ENCODE results near the gene RASL11A.
"Not testable (repeated sequence)": the region's sequence is repeated elsewhere in the genome, so short reads cannot be mapped to it uniquely, and the experiment has no call there.

The RASL11A gene

GRCh38 chr13:27269114-27269665 is 1.4 kb upstream of the RASL11A start:
- DNase-seq = no peak

GRCh38 chr13:27271570-27272096 is 1.0 kb downstream of the RASL11A start:
- DNase-seq = no peak

- no peak for DNase-seq
Measured at GRCh38 chr13:27273658-27274425, 3.2 kb downstream of the RASL11A start.

GRCh38 chr13:27274631-27275030 is 4.0 kb downstream of the RASL11A start:
- DNase-seq = no peak

GRCh38 chr13:27276188-27276587 is 5.6 kb downstream of the RASL11A start:
- no peak for DNase-seq

- no peak for DNase-seq
Measured at GRCh38 chr13:27279506-27279905, 8.9 kb downstream of the RASL11A start.

- DNase-seq = no peak
Measured at GRCh38 chr13:27280009-27280656, 9.5 kb downstream of the RASL11A start.

- no peak for DNase-seq
Measured at GRCh38 chr13:27280841-27281240, 10.2 kb downstream of the RASL11A start.

- no peak for DNase-seq
Measured at GRCh38 chr13:27281420-27281819, 10.8 kb downstream of the RASL11A start.

- no peak for DNase-seq
Measured at GRCh38 chr13:27283906-27284493, 13.4 kb downstream of the RASL11A start.

- DNase-seq = no peak
Measured at GRCh38 chr13:27288392-27288791, 17.8 kb downstream of the RASL11A start.

GRCh38 chr13:27289011-27289665 is 18.5 kb downstream of the RASL11A start:
- DNase-seq = no peak

GRCh38 chr13:27290715-27291114 is 20.1 kb downstream of the RASL11A start:
- no peak for DNase-seq

GRCh38 chr13:27291967-27292366 is 21.3 kb downstream of the RASL11A start:
- not testable (repeated sequence) for DNase-seq

GRCh38 chr13:27293076-27293691 is 22.6 kb downstream of the RASL11A start:
- DNase-seq = no peak

- DNase-seq = no peak
Measured at GRCh38 chr13:27293873-27294515, 23.4 kb downstream of the RASL11A start.

GRCh38 chr13:27295096-27295495 is 24.5 kb downstream of the RASL11A start:
- no peak for DNase-seq

- DNase-seq = no peak
Measured at GRCh38 chr13:27295660-27296059, 25.0 kb downstream of the RASL11A start.

- no peak for DNase-seq
Measured at GRCh38 chr13:27296496-27296895, 25.9 kb downstream of the RASL11A start.

- DNase-seq = no peak
Measured at GRCh38 chr13:27298849-27299248, 28.2 kb downstream of the RASL11A start.

- DNase-seq = not testable (repeated sequence)
Measured at GRCh38 chr13:27300406-27300805, 29.8 kb downstream of the RASL11A start.
